MCF 10A (cell line): Measurements from ENCODE around the gene CDCA4. TPM values are rescaled to one million over a fixed set of nuclear protein-coding genes. Genes with fewer than 3 reads are reported as not detected.

Experiments used
- BruUV-seq: library from RNA; stranded (reverse); fragments of 400-500 nt; replicated peaks from 2 replicates; lab custom pipeline; 2021; lab: Mats Ljungman, UMichigan
- CTCF ChIA-PET: fragments of 300-600 bp; sonication (Branson Sonifier 250); formaldehyde crosslinking; extraction: SDS; loops from one replicate; lab custom pipeline; 2021; ENCODE audit warnings: antibody characterized with exemption, inconsistent platforms; lab: Yijun Ruan, JAX
- POLR2A ChIA-PET: fragments of 300-600, 350-650 bp; sonication (Branson Sonifier 250); formaldehyde crosslinking; extraction: SDS; loops from one replicate; lab custom pipeline; 2020; ENCODE audit warnings: antibody characterized with exemption, inconsistent platforms; lab: Yijun Ruan, JAX
- DNase-seq: peaks from one replicate; pipeline ENCODE4 v3.0.0-alpha.2; 2018; ENCODE audit not compliant: unreplicated experiment
- H3K27ac Mint-ChIP-seq: one replicate; pipeline ENCODE4 v1.8.0; 2022; ENCODE audit warnings: mild to moderate bottlenecking, low read depth, mixed read lengths; ENCODE audit not compliant: unreplicated experiment
- H3K27me3 Mint-ChIP-seq: one replicate; pipeline ENCODE4 v1.8.0; 2022; ENCODE audit warnings: mixed read lengths; ENCODE audit not compliant: insufficient read depth, unreplicated experiment
- H3K36me3 Mint-ChIP-seq: one replicate; pipeline ENCODE4 v1.8.0; 2022; ENCODE audit warnings: mild to moderate bottlenecking, moderate library complexity, mixed read lengths; ENCODE audit not compliant: insufficient read depth, unreplicated experiment
- H3K4me1 Mint-ChIP-seq: one replicate; pipeline ENCODE4 v1.8.0; 2022; ENCODE audit warnings: mixed read lengths; ENCODE audit not compliant: insufficient read depth, unreplicated experiment
- H3K4me3 Mint-ChIP-seq: one replicate; pipeline ENCODE4 v1.8.0; 2022; ENCODE audit warnings: mild to moderate bottlenecking, moderate library complexity, mixed read lengths; ENCODE audit not compliant: unreplicated experiment
- H3K9me3 Mint-ChIP-seq: one replicate; pipeline ENCODE4 v1.8.0; 2022; ENCODE audit warnings: mixed read lengths; ENCODE audit not compliant: unreplicated experiment
- CTCF ChIP-seq: fragments of 200-600 bp; IDR thresholded peaks from one replicate; pipeline ENCODE4 v1.8.0; 2022; ENCODE audit warnings: antibody characterized with exemption, mild to moderate bottlenecking; ENCODE audit not compliant: unreplicated experiment
- intact Hi-C: fragments of 100-400 bp; cut with micrococcal nuclease; formaldehyde crosslinking; loops from 2 replicates; pipeline ENCODE4 v1.14.1; 2022
- total RNA-seq: library from RNA; stranded (reverse); gene quantifications from 2 replicates; pipeline ENCODE4 v1.2.3, GENCODE V29; 2022

CDCA4 gene
- total RNA-seq, 1 experiment from 2014 or later = 33.0 TPM

GRCh38 chr14:105007593-105008264, 13.2 kb downstream of the CDCA4 start:
- H3K4me3 Mint-ChIP-seq = no peak overlapping the region
- peaks cover 45% of the 10 kb centered on the region for H3K36me3 Mint-ChIP-seq
- no peak overlapping the region for H3K27ac Mint-ChIP-seq
- POLR2A ChIA-PET = no interaction called here
- no peak for DNase-seq
- intact Hi-C loops = no loop called here
- CTCF ChIA-PET = interaction anchor here (0.7 kb wide), 1 partner anchor 25 kb away, joined by 3 read pairs; no protein-coding TSS in a partner anchor
- no peaks in the 10 kb centered on the region for H3K4me1 Mint-ChIP-seq
- no peaks in the 10 kb centered on the region for H3K9me3 Mint-ChIP-seq
- BruUV-seq = no TSS peak
- TF ChIP-seq CTCF = no peak
- no peaks in the 10 kb centered on the region for H3K27me3 Mint-ChIP-seq

DNA sequence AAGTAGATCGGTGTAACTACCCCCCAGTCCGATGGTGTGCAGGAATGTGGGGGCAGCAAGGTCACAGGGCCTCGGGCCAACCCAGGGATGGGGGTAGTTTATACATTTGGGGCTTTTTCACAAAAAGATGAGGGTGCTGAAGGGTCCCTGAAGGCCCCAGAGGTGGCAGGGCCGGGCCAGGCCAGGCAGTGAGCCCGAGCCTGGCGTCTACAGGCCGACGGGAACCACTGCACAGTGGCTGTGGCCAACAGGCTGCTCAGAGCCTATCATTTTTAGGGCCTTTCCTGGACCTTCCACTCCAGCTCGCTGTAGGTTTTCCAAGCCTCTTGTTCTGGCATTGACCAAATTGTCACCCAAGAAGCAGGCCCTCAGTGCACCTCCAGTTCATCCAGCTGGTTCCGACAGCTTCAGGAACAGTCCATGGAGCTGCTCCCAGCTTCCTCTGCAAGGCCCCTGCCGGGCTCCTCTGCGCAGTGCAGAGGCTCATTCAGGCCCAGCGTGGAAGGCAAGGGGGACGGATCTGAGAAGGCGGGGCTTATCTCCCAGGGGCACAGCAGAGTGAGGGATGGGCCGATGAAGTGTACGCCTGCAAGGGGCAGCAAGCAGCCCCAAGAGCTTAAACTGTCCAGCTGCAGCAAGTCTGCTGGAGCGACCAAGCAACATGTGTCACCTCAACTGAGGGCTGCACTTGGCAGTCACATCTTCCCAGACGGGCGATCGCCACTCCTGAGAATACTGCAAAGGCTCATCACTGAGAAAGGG, 13.9 kb downstream of the CDCA4 start:
- H3K27me3 Mint-ChIP-seq = no peaks in the 10 kb centered on the region
- ChIA-PET CTCF (no interaction called here), POLR2A (no interaction called here)
- H3K9me3 Mint-ChIP-seq = no peaks in the 10 kb centered on the region
- H3K4me3 Mint-ChIP-seq = no peak overlapping the region
- no peak for TF ChIP-seq CTCF
- intact Hi-C loops = no loop called here
- no TSS peak for BruUV-seq
- H3K36me3 Mint-ChIP-seq = peaks cover 41% of the 10 kb centered on the region
- no peak overlapping the region for H3K27ac Mint-ChIP-seq
- no peak for DNase-seq
- no peaks in the 10 kb centered on the region for H3K4me1 Mint-ChIP-seq

DNA sequence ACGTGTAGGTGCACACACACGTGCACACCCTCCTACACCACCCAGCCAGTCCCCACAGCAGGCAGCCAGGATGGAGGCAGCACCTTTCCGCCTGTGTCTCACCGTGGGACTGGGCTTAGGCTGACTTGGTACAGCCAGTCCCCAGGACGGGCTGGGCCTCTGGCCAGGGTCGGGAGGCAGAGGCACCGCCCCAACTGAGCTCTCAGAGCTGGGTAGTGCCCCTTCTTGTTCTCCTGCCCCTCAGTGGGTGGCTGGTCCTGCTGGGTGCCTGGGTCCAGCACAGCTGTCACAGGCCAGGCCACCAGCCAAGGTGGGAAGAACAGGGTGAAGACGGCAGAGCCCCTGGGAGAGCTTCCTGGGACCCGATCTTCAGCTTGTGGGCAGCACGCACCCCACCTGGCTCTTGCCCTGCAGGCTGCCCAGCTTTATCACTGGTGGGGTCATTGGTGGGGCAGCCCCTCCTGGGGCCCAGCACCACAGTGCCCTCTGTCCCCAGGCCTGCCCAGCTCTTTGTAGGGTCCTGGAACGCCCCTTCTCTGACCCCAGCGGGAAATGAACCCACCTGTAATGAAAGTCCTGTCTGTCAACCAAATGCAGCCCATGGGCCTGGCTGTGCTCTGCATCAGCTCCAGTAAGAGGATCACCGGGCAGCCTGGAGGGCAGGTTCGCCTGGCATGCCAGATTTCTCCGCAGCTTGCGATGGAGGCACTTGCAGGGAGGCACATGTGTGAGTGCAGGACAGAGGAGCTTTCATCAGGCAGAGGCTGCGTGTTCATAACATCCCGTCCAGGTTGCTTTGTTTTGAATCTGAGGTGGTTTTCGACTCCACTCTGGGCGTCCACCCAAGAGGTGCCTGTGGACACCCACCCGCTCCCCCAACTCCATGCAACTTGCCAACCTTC, 14.7 kb downstream of the CDCA4 start:
- Mint-ChIP-seq H3K9me3 (no peaks in the 10 kb centered on the region), H3K36me3 (peaks cover 33% of the 10 kb centered on the region), H3K27me3 (no peaks in the 10 kb centered on the region), H3K27ac (no peak overlapping the region), H3K4me3 (no peak overlapping the region), H3K4me1 (no peaks in the 10 kb centered on the region)
- TF ChIP-seq CTCF = no peak
- DNase-seq = no peak
- ChIA-PET CTCF (no interaction called here), POLR2A (interaction anchor here (0.8 to 1.1 kb wide), 2 partner anchors 8 to 13 kb away, joined by 3 to 6 read pairs; no protein-coding TSS in a partner anchor)
- intact Hi-C loops = no loop called here
- no TSS peak for BruUV-seq
